GM23248 (cell line): Measurements from ENCODE around the gene PPP1R12A. TPM values are rescaled to one million over a fixed set of nuclear protein-coding genes. Genes with fewer than 3 reads are reported as not detected.

Source experiments
- DNase-seq: peaks from one replicate; pipeline ENCODE4 v3.0.0-alpha.2; 2015
- H2AFZ ChIP-seq: fragments of 200-600 bp; sonication (generic); 2 replicates; pipeline ENCODE4 v1.6.1; 2016; ENCODE audit warnings: antibody characterized with exemption
- H3F3A ChIP-seq: fragments of 200-600 bp; sonication (generic); 2 replicates; pipeline ENCODE4 v1.6.1; 2016; ENCODE audit warnings: mild to moderate bottlenecking, antibody characterized with exemption, mixed run types; ENCODE audit not compliant: insufficient read depth
- H3K27ac ChIP-seq: fragments of 200-600 bp; sonication (generic); 2 replicates; pipeline ENCODE4 v1.5.1; 2016; ENCODE audit warnings: mild to moderate bottlenecking
- H3K27me3 ChIP-seq: fragments of 200-600 bp; sonication (generic); replicated peaks from 2 replicates; pipeline ENCODE4 v1.6.1; 2016; ENCODE audit warnings: mild to moderate bottlenecking; ENCODE audit not compliant: insufficient read depth
- H3K36me3 ChIP-seq: fragments of 200-600 bp; sonication (generic); 2 replicates; pipeline ENCODE4 v1.6.1; 2016; ENCODE audit warnings: low read depth, mild to moderate bottlenecking
- H3K4me1 ChIP-seq: fragments of 200-600 bp; sonication (generic); 2 replicates; pipeline ENCODE4 v1.6.1; 2016; ENCODE audit warnings: mild to moderate bottlenecking; ENCODE audit not compliant: insufficient read depth
- H3K4me2 ChIP-seq: fragments of 200-600 bp; sonication (generic); one replicate; pipeline ENCODE4 v1.6.1; 2016; ENCODE audit warnings: mild to moderate bottlenecking; ENCODE audit not compliant: unreplicated experiment
- H3K4me3 ChIP-seq: fragments of 200-600 bp; sonication (generic); 2 replicates; pipeline ENCODE4 v1.5.1; 2016; ENCODE audit warnings: mild to moderate bottlenecking
- H3K79me2 ChIP-seq: fragments of 200-600 bp; sonication (generic); 2 replicates; pipeline ENCODE4 v1.6.1; 2016; ENCODE audit warnings: mild to moderate bottlenecking; ENCODE audit not compliant: insufficient read depth
- H3K9ac ChIP-seq: fragments of 200-600 bp; sonication (generic); 2 replicates; pipeline ENCODE4 v1.6.1; 2016; ENCODE audit warnings: mild to moderate bottlenecking
- H3K9me2 ChIP-seq: fragments of 200-600 bp; sonication (generic); 2 replicates; pipeline ENCODE4 v1.6.1; 2016; ENCODE audit warnings: mixed run types, mild to moderate bottlenecking, moderate library complexity; ENCODE audit not compliant: insufficient read depth
- H3K9me3 ChIP-seq: fragments of 200-600 bp; sonication (generic); one replicate; pipeline ENCODE4 v1.6.1; 2017; ENCODE audit warnings: low read depth
- H4K20me1 ChIP-seq: fragments of 200-600 bp; sonication (generic); 2 replicates; pipeline ENCODE4 v1.6.0; 2016; ENCODE audit not compliant: insufficient read depth
- EZH2 ChIP-seq: fragments of 200-600 bp; sonication (generic); IDR thresholded peaks from 2 replicates; pipeline ENCODE4 v1.6.1; 2018; ENCODE audit warnings: antibody characterized with exemption, mild to moderate bottlenecking; ENCODE audit not compliant: insufficient read depth, poor library complexity, severe bottlenecking
- EZH2phosphoT487 ChIP-seq: fragments of 200-600 bp; sonication (generic); IDR thresholded peaks from 2 replicates; pipeline ENCODE4 v1.6.1; 2018; ENCODE audit warnings: antibody characterized with exemption, moderate library complexity, mild to moderate bottlenecking, low read depth; ENCODE audit not compliant: insufficient read depth
- WGBS, 2 experiments: methylation state at CpG; one replicate each; pipeline ENCODE4 v1.1.6; 2015 to 2017; ENCODE audit warnings: low lambda C conversion rate in 2 of 2, low coverage in 1 of 2; ENCODE audit errors: missing lambda C conversion rate in 2 of 2; 5-methylcytosine and 5-hydroxymethylcytosine counted together
- in situ Hi-C: fragments of 300-500 bp; cut with MboI; formaldehyde crosslinking; loops from 2 replicates; pipeline ENCODE4 v1.15.0; 2020
- polyA plus RNA-seq: library from polyadenylated mRNA; unstranded; fragments of >200 nt; fragmentation: Nextera tagmentation; extraction: Ambion mirVana; gene quantifications from 2 replicates; pipeline ENCODE4 v1.2.1, GENCODE V29; 2016
- small RNA-seq: library from RNA; depleted of rRNA; stranded (forward); fragments of <200 nt; gene quantifications from one replicate; pipeline ENCODE3, GENCODE V24; 2014; ENCODE audit warnings: low read depth, low replicate concordance
- total RNA-seq: library from RNA; depleted of rRNA; stranded (reverse); fragments of >200 nt; shearing (Covaris generic); gene quantifications from 2 replicates; pipeline ENCODE4 v1.2.3, GENCODE V29; 2014; rRNA removed

Gene PPP1R12A
- total and polyA plus RNA-seq, 2 experiments from 2014 or later = 91.1 to 144 TPM

DNA sequence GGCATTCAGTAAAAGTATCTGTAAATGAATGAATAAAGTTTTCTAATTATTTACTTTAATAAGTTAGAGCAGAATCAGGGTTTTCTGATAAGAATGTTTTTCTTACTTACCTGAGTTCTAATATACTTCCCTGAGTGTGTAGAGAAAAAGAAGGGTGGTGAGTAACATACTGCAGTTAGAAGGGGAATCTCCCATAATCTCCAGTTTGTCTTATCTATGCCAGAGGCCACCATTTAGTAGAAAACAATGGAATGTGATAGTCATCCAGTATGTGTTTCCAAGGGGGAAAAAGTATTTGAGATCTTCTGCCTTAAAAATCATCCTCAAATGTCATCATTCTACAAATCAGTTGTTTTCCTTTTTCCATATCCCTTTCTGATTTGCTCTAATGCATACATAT is 187.6 kb downstream of the PPP1R12A start:
- no peak overlapping the region for H3K4me3 ChIP-seq
- no peak overlapping the region for H3K27ac ChIP-seq
- no peaks in the 10 kb centered on the region for H3K9me2 ChIP-seq
- no peaks in the 10 kb centered on the region for H3K27me3 ChIP-seq
- H3K36me3 ChIP-seq = no peaks in the 10 kb centered on the region
- no peaks in the 10 kb centered on the region for H3K9me3 ChIP-seq
- H3K9ac ChIP-seq = no peak overlapping the region
- no peak overlapping the region for H3K4me2 ChIP-seq
- peak; percentile 21 for DNase-seq
- in situ Hi-C loops = loop anchor here (25.0 kb wide), 2 partner anchors 185 to 335 kb away; no protein-coding TSS in a partner anchor
- H3K79me2 ChIP-seq = no peaks in the 10 kb centered on the region
- H4K20me1 ChIP-seq = no peaks in the 10 kb centered on the region
- H3F3A ChIP-seq = no peaks in the 10 kb centered on the region
- TF ChIP-seq EZH2phosphoT487 (no peak), EZH2 (no peak)
- no peak overlapping the region for H2AFZ ChIP-seq
- H3K4me1 ChIP-seq = peaks cover 9% of the 10 kb centered on the region

DNA sequence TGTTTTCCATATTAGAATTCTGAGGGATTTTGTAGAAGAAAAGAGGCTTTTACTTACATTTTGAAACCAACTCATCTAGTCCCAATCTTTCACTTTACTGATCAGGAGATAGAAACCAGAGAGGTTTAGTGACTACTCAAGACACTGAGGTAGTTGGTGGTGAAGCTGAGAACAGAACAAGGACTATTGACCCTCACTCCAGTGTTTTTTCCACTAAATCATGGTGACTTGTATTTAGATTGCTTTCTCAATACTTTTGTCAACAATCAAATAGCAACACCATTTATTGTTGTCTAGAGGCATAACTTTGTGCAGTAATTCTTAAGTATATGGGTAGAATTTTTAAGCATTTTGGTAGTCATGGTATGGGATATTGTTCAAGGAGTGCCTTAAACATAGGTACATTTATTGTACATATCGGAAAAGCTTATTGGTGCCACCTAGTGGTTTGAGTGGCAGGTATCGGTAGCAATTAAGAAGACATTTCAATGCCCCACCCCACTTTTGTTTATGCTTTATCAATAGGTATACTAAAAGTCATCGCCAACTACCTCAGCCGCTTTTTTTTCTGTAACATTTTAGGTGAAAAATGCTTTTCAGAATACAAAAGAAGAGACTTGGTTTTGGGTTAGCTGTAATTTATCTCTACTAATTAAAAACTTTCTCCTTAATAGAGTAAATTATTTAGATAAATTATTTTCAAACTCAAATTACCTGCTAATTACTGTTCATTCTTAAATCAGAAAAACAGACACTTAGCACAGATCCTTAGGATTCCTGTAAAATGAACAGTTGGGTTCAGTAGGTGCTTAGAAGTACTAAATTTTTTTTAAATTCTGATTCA is 196.8 kb downstream of the PPP1R12A start:
- Histone ChIP-seq H3K4me3 (no peak overlapping the region), H3K9me3 (no peaks in the 10 kb centered on the region), H3K9ac (peak overlapping the region; percentile 19; the same call in 1 of the 2 replicates), H3K4me2 (peak overlapping the region; percentile 17), H3K9me2 (no peaks in the 10 kb centered on the region), H3K4me1 (peaks cover 7% of the 10 kb centered on the region; the same call in 1 of the 2 replicates), H3K27ac (no peak overlapping the region), H3K27me3 (no peaks in the 10 kb centered on the region), H3K79me2 (no peaks in the 10 kb centered on the region), H3F3A (no peaks in the 10 kb centered on the region), H3K36me3 (no peaks in the 10 kb centered on the region), H4K20me1 (no peaks in the 10 kb centered on the region), H2AFZ (peak overlapping the region; percentile 75)
- TF ChIP-seq EZH2 = no peak
- no peak for TF ChIP-seq EZH2phosphoT487
- DNase-seq = peak; percentile 60
- WGBS, 2 experiments = 7 to 9% methylated on average over 4 of the region's 4 CpGs
- in situ Hi-C loops = loop anchor here (25.0 kb wide), 2 partner anchors 176 to 326 kb away; no protein-coding TSS in a partner anchor

DNA sequence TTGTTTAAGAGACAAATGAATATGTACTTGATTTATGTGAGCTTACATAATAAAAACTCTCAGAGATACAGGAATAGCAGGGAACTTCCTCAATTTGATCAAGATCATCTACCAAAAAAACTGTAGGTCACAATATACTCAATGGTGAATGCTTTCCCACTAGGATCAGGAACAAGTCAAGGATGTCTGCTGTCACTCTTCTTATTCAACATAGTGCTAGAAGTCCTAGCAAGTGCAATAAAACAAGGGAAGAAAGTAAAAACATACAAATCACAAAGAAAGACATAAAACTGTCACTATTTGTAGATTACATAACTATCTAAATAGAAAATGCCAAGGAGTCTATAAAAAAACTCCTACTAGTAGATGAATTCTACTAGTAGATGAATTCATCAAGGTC is 202.3 kb downstream of the PPP1R12A start:
- H2AFZ ChIP-seq = no peak overlapping the region
- peaks cover 12% of the 10 kb centered on the region; the same call in 1 of the 2 replicates for H3F3A ChIP-seq
- in situ Hi-C loops = loop anchor here (25.0 kb wide), 2 partner anchors 170 to 320 kb away; no protein-coding TSS in a partner anchor
- H3K9ac ChIP-seq = no peak overlapping the region
- DNase-seq = no peak
- H3K36me3 ChIP-seq = no peaks in the 10 kb centered on the region
- no peak for TF ChIP-seq EZH2phosphoT487
- TF ChIP-seq EZH2 = no peak
- no peak overlapping the region for H3K4me2 ChIP-seq
- H3K9me3 ChIP-seq = no peaks in the 10 kb centered on the region
- H3K4me3 ChIP-seq = no peak overlapping the region
- H3K79me2 ChIP-seq = no peaks in the 10 kb centered on the region
- H4K20me1 ChIP-seq = no peaks in the 10 kb centered on the region
- peaks cover 10% of the 10 kb centered on the region; the same call in 1 of the 2 replicates for H3K4me1 ChIP-seq
- H3K9me2 ChIP-seq = no peaks in the 10 kb centered on the region
- no peaks in the 10 kb centered on the region for H3K27me3 ChIP-seq
- no peak overlapping the region for H3K27ac ChIP-seq

DNA sequence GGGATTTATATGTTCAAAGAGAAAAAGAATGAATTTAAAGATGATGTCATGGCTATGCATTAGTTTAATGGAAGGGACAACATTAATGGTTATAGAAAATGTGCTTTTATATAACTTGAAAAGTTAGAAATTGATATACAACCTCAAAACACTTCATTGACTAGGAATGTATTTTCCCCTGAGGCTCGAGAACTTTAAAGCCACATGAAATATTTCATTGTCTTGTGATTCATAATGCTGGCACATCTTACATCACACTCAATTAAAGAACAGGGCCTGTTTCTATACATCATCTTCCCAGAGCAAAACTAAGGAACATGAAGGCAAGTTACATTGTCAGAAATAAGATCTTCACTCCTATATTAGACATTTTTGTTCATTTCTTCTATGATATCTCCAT is 208.9 kb downstream of the PPP1R12A start:
- WGBS, 2 experiments = 0% methylated on average over 1 of the region's 1 CpG
- H3K4me1 ChIP-seq = peaks cover 23% of the 10 kb centered on the region
- H3K9me3 ChIP-seq = no peaks in the 10 kb centered on the region
- H3F3A ChIP-seq = peaks cover 20% of the 10 kb centered on the region; the same call in 1 of the 2 replicates
- H3K9ac ChIP-seq = no peak overlapping the region
- no peak overlapping the region for H2AFZ ChIP-seq
- no peaks in the 10 kb centered on the region for H4K20me1 ChIP-seq
- H3K9me2 ChIP-seq = no peaks in the 10 kb centered on the region
- no peaks in the 10 kb centered on the region for H3K79me2 ChIP-seq
- no peaks in the 10 kb centered on the region for H3K27me3 ChIP-seq
- peak overlapping the region; percentile 10; the same call in 1 of the 2 replicates for H3K4me3 ChIP-seq
- H3K27ac ChIP-seq = peak overlapping the region; percentile 47
- in situ Hi-C loops = loop anchor here (25.0 kb wide), 2 partner anchors 164 to 314 kb away; no protein-coding TSS in a partner anchor
- H3K36me3 ChIP-seq = no peaks in the 10 kb centered on the region
- DNase-seq = peak; percentile 85
- TF ChIP-seq EZH2phosphoT487 = no peak
- no peak for TF ChIP-seq EZH2
- H3K4me2 ChIP-seq = peak overlapping the region; percentile 49

Small RNAs within 50 kb of the gene (small RNA-seq; reads per million reads assigned to genes)
- gene RNA5SP363 = not detected

Other genes starting within 250 kb of the PPP1R12A start
- 53.2 and 62.6 TPM in 2 replicates for gene PAWR, start 244.1 kb downstream of the PPP1R12A start, total RNA-seq
- 53.9 and 54.4 TPM in 2 replicates for gene PAWR, start 244.1 kb downstream of the PPP1R12A start, polyA plus RNA-seq
- under 0.01 and 1.3 TPM in 2 replicates for gene OTOGL, start 164.4 kb upstream of the PPP1R12A start, total RNA-seq
- gene OTOGL, start 164.4 kb upstream of the PPP1R12A start, polyA plus RNA-seq = 0.06 and 0.09 TPM in 2 replicates